ENCODE data around the gene CORO2B.

DNA sequence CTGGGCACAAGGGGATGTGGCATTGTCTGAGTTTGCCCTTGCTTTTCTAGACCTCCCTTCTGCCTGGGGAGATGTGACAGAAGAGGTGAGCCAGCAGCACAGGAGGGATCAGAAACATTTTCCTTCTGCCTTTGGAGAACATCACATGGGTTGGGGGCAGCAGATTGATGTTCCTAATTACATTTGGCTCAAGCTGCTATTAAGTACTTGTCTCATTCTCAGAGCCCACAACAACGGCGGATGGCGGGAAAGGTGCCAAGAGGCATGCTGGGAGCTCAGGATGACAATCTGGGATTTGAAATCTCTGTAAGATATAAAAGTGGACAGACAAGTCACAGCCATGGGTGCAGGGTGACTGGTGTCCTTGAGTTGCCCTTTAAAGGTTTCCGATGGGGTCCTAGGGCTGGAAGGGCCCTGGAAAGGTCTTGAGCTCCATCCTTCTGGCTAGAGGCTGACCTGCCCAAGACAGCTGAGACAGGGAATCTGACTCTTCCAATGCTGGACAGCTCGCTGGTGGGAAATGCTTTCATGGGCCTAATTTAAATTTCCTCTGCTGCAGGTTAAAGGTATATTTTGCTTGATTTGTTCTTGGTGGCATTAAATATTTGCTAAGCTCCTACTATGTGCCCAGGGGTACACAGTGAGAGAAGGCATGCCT lies 2.4 kb upstream of the CORO2B start:
- no peak for TF ChIP-seq POLR2AphosphoS5 (IDR thresholded peaks at IDR 0.05; ENCODE audit: borderline replicate concordance, low read depth, low read length)
- TF ChIP-seq EZH2 (IDR thresholded peaks at IDR 0.05) = no peak
- TF ChIP-seq FOXP2 (optimal IDR thresholded peaks at IDR 0.05; ENCODE audit: control extremely low read depth, extremely low read length, insufficient read depth) = no peak

Data from SK-N-MC (cell line).